GM06990 (cell line): ENCODE results near the gene CDK5RAP2.
"Not testable (repeated sequence)": the region's sequence is repeated elsewhere in the genome, so short reads cannot be mapped to it uniquely, and the experiment has no call there.

Experiments used
- DNase-seq: peaks from one replicate; pipeline ENCODE4 v3.0.0-alpha.2; 2011; ENCODE audit not compliant: insufficient read length; ENCODE audit errors: extremely low read depth
- H3K27me3 ChIP-seq: replicated peaks from 2 replicates; pipeline ENCODE4 v1.6.0; 2011; ENCODE audit warnings: low read length; ENCODE audit not compliant: control insufficient read depth, insufficient read depth
- H3K36me3 ChIP-seq: 2 replicates; pipeline ENCODE4 v1.5.1; 2011; ENCODE audit warnings: low read length; ENCODE audit not compliant: control insufficient read depth, insufficient read depth
- H3K4me3 ChIP-seq: replicated peaks from 2 replicates; pipeline ENCODE4 v1.5.1; 2011; ENCODE audit warnings: low read depth, mild to moderate bottlenecking, control low read depth, low read length
- CTCF ChIP-seq: IDR thresholded peaks from 2 replicates; pipeline ENCODE4 v1.5.1; 2011; ENCODE audit warnings: low read length, control low read depth, mild to moderate bottlenecking, inconsistent platforms; ENCODE audit not compliant: insufficient read depth, poor library complexity, severe bottlenecking

The CDK5RAP2 gene

GRCh38 chr9:120531683-120532300, 48.2 kb downstream of the CDK5RAP2 start:
- peak; percentile 41 for TF ChIP-seq CTCF
- no peak for DNase-seq
- Histone ChIP-seq H3K36me3 (peaks cover 15% of the 10 kb centered on the region), H3K27me3 (no peaks in the 10 kb centered on the region), H3K4me3 (no peak overlapping the region)

GRCh38 chr9:120530220-120530832, 49.6 kb downstream of the CDK5RAP2 start:
- DNase-seq, H3K4me3 ChIP-seq: not testable (repeated sequence)
- peaks cover 15% of the 10 kb centered on the region for H3K36me3 ChIP-seq

GRCh38 chr9:120528829-120529228, 51.1 kb downstream of the CDK5RAP2 start:
- TF ChIP-seq CTCF, result no peak
- H3K4me3 ChIP-seq, result no peak overlapping the region
- H3K36me3 ChIP-seq, result peaks cover 17% of the 10 kb centered on the region
- no peaks in the 10 kb centered on the region for H3K27me3 ChIP-seq
- no peak for DNase-seq

More at GRCh38 chr9:120530220-120530832, 49.6 kb downstream of the CDK5RAP2 start:
- not testable (repeated sequence) for H3K27me3 ChIP-seq

- no peaks in the 10 kb centered on the region for H3K27me3 ChIP-seq
- no peak overlapping the region for H3K4me3 ChIP-seq
- DNase-seq, result no peak
- peaks cover 17% of the 10 kb centered on the region for H3K36me3 ChIP-seq
- TF ChIP-seq CTCF, result no peak
Measured at GRCh38 chr9:120528327-120528726, 51.6 kb downstream of the CDK5RAP2 start.

- DNase-seq, result no peak
- no peaks in the 10 kb centered on the region for H3K27me3 ChIP-seq
- no peak for TF ChIP-seq CTCF
- peaks cover 15% of the 10 kb centered on the region for H3K36me3 ChIP-seq
- no peak overlapping the region for H3K4me3 ChIP-seq
Measured at GRCh38 chr9:120526534-120526933, 53.4 kb downstream of the CDK5RAP2 start.

- no peak overlapping the region for H3K4me3 ChIP-seq
- TF ChIP-seq CTCF, result no peak
- no peak for DNase-seq
- H3K36me3 ChIP-seq, result peaks cover 15% of the 10 kb centered on the region
- H3K27me3 ChIP-seq, result no peaks in the 10 kb centered on the region
Measured at GRCh38 chr9:120524863-120525262, 55.1 kb downstream of the CDK5RAP2 start.
